GM12865 (cell line): Measurements from ENCODE around the gene LRG1.

Experiments used
- DNase-seq: peaks from one replicate; pipeline ENCODE4 v3.0.0; 2010; ENCODE audit warnings: low read depth
- H3K4me3 ChIP-seq: 2 replicates; pipeline ENCODE4 v1.5.1; 2011; ENCODE audit warnings: mild to moderate bottlenecking, low read depth, low read length, control low read depth
- CTCF ChIP-seq: IDR thresholded peaks from 2 replicates; pipeline ENCODE4 v1.5.1; 2011; ENCODE audit warnings: low read length, control low read depth, low read depth, inconsistent platforms; ENCODE audit not compliant: insufficient read depth; ENCODE audit errors: missing control alignments

LRG1 gene

GRCh38 chr19:4513248-4513647 is 26.6 kb downstream of the LRG1 start:
- H3K4me3 ChIP-seq, result no peak overlapping the region
- no peak for TF ChIP-seq CTCF
- DNase-seq, result no peak

- DNase-seq, result no peak
- no peak for TF ChIP-seq CTCF
- no peak overlapping the region for H3K4me3 ChIP-seq
Measured at GRCh38 chr19:4512070-4512469, 27.8 kb downstream of the LRG1 start.

GRCh38 chr19:4511300-4512054 is 28.4 kb downstream of the LRG1 start:
- DNase-seq, result no peak
- TF ChIP-seq CTCF, result no peak
- no peak overlapping the region for H3K4me3 ChIP-seq

- TF ChIP-seq CTCF, result no peak
- H3K4me3 ChIP-seq, result no peak overlapping the region
- DNase-seq, result no peak
Measured at GRCh38 chr19:4510435-4511255, 29.2 kb downstream of the LRG1 start.

- TF ChIP-seq CTCF, result no peak
- DNase-seq, result no peak
- H3K4me3 ChIP-seq, result no peak overlapping the region
Measured at GRCh38 chr19:4508698-4509097, 31.1 kb downstream of the LRG1 start.

GRCh38 chr19:4507804-4508203 is 32.0 kb downstream of the LRG1 start:
- no peak for DNase-seq
- no peak overlapping the region for H3K4me3 ChIP-seq

More at GRCh38 chr19:4507804-4508203, 32.0 kb downstream of the LRG1 start:
- no peak for TF ChIP-seq CTCF
